NCI-H510A (cell line): ENCODE results near the gene LETM1.
A peak's percentile ranks its signal among the peaks of the same experiment; 100 is the strongest.

Experiments
- DNase-seq: peaks from one replicate; lab custom pipeline; 2025; lab: John Stamatoyannopoulos, UW

The LETM1 gene

DNA sequence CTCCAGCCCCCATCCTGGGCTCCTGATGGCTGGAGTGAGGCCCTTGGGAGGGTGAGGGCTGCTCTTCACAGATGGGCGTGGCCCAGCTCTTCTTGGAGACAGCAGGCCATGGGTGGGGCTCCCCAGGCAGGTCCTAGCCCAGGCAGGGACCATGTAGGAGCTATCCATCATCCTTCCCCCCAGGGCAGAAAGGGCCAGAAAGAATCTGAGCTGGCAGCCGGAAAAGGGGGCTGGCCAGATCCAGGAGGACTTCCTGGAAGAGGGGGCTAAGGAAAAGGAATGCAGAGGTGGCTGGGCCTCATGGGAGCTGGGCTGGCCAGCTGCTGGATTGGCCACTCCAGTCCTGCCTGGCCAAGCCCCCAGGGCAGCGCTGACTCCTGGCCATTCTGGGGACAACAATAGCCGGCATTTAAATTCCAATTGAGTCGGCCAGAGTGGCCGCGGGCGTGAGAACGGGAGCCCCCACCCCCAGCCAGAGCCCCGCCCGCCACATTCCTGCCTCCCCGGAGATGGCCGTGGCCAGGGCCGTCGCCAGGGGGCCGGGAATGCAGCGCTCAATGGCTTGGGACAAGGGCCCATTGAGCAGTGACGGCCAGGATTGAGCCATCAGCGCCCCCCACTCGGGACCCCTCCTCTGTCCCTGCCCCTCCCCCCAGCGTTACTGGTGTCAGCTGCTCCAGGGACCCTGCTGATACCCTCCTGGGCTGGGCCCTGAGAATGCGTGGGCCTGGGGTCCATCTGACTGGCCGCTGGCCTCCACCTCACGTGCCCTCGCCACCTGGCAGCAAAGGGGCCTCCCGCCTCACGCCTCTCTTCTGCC is 77.9 kb downstream of the LETM1 start:
- no peak for DNase-seq

- DNase-seq: no peak
These were observed 79.3 kb downstream of the LETM1 start for GRCh38 chr4:1776521-1777161.

- no peak for DNase-seq
These were observed 80.0 kb downstream of the LETM1 start for GRCh38 chr4:1775731-1776500.

GRCh38 chr4:1773754-1774153 is 82.2 kb downstream of the LETM1 start:
- DNase-seq: no peak

- DNase-seq: no peak
These were observed 83.0 kb downstream of the LETM1 start for GRCh38 chr4:1772853-1773538.

- DNase-seq: no peak
These were observed 84.2 kb downstream of the LETM1 start for GRCh38 chr4:1771555-1772305.

DNA sequence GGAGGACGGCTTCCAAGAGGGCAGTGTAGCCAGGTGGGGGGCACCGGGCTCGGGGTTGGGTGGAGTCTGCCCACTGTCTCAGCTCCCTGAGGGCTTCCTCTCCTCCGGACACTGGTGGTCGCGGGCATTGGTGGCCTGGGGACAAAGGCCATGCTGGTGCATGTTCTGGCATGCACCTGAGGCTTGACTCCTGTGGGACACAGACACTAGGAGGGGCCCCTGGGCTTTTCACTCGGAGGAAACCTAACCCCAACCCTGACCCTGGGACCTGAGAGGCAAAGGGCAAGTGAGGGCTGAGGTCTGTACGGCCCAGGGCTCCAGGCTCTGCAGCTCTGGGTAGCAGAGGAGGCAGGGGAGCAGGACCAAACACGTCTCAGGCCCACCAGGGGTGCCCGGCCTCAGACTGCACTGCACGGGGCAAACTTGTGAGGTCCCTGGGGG is 85.1 kb downstream of the LETM1 start:
- no peak for DNase-seq

GRCh38 chr4:1770245-1770644 is 85.7 kb downstream of the LETM1 start:
- no peak for DNase-seq

DNA sequence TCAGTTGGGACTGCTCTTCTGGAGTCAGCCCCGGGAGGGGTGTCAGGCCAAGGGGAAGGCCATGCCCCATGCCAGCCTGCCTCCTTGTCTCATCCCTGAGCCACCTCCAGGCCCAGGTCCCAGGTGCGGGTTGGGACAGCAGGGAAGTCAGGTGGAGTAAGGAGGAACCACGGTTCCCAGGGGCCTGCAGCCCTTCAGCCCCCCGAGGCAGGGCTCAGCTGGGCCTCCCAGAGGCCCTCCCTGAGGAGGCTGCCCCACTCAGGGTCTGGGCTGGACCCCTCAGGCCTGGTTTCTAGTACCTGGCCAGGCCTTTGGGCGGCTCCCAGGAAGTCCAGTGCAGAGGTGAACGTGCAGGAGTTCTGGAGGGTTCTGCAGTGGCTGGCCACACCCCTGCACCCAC is 86.3 kb downstream of the LETM1 start:
- no peak for DNase-seq

GRCh38 chr4:1768367-1769034 is 87.5 kb downstream of the LETM1 start:
- DNase-seq: no peak

DNA sequence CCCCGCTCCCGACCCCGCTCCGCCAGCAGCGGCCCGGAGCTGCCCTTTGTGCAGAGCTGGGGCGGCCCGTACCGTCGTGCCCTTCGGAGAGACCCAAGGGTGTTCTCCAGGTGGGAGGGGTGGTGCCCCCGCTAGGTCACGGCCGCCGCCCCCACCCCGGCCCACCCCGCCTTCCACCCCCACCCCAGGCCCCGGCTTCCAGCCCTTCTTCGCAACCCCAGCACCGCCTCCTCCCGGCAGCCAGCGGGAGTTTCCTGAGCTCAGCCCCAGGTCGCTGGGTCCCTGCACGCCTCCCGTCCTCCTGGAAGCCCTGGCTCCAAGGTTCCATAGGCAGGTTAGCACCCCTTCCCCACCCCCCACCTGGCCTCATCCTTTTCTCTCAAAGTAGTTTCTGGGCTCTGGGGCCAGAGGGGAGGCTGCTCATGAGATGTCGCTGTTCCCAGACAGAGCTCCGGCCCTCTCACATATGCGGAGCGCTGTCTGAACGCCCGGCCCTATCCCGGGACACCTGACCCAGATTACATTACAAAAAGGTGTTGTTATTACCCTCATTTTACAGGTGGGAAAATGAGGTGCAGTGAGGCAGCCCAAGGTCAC is 88.1 kb downstream of the LETM1 start:
- DNase-seq: peak; percentile 27

GRCh38 chr4:1767061-1767769 is 88.7 kb downstream of the LETM1 start:
- no peak for DNase-seq

GRCh38 chr4:1766106-1767060 is 89.6 kb downstream of the LETM1 start:
- DNase-seq: no peak

DNA sequence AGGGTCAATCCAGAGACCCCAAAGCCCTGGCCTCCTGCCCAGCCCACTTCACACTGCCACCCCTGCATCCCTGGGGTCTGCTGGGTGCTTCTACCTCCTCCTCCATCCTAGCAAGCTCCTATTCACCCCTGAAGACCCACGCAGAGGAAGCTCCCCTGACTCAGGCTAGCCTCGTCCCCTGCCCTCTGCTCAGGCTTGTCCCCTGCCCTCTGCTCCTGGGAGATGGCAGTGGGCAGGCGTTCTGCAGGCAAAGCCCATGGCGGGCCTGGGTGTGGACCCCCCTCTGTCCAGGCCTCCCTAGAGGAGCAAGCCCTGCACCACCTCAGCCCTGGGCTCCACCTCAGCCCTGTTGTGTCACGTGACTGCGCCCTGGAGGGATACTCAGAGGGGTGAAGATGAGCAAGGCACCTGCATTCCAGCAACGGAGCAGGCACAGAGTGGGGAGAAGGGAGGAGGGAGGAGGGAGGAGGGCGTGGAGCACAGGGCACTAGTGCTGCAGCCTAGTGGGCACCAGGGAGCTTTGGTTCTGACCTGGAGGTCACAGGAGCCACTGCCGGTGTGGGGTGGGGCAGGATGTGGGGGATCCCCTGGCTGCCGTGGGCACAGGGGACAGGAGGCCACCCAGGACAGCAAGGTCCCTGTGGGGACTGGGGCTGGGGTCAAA is 90.4 kb downstream of the LETM1 start:
- DNase-seq: no peak

GRCh38 chr4:1764670-1765069 is 91.3 kb downstream of the LETM1 start:
- no peak for DNase-seq

GRCh38 chr4:1763550-1764080 is 92.3 kb downstream of the LETM1 start:
- no peak for DNase-seq

GRCh38 chr4:1763070-1763549 is 92.8 kb downstream of the LETM1 start:
- no peak for DNase-seq
